GM12892 (cell line): ENCODE measurements around the gene KIF5C.

Experiments used
- POLR2A ChIP-seq: IDR thresholded peaks from 2 replicates; pipeline ENCODE4 v1.6.1; 2011; ENCODE audit warnings: low read depth, low read length, control low read depth
- POLR2AphosphoS5 ChIP-seq: IDR thresholded peaks from 2 replicates; pipeline ENCODE4 v1.6.1; 2011; ENCODE audit warnings: low read depth, low read length, control low read depth
- TAF1 ChIP-seq: IDR thresholded peaks from 2 replicates; pipeline ENCODE4 v1.6.1; 2011; ENCODE audit warnings: low read depth, mild to moderate bottlenecking, control low read depth, low read length, borderline replicate concordance

- TF ChIP-seq POLR2A (no peak), TAF1 (no peak), POLR2AphosphoS5 (no peak)
Observed at GRCh38 chr2:148933456-148933855, 58.4 kb downstream of the KIF5C start.
